ENCODE data around the gene SCG3. TPM values are rescaled to one million over a fixed set of nuclear protein-coding genes. Genes with fewer than 3 reads are reported as not detected.

The SCG3 gene
- total RNA-seq, 1 donor from 2014 or later, result not detected

- CTCF ChIA-PET, result no interaction called here
- Mint-ChIP-seq H3K4me3 (no peak overlapping the region), H3K9me3 (no peaks in the 10 kb centered on the region), H3K27ac (no peak overlapping the region), H3K4me1 (peaks cover 5% of the 10 kb centered on the region), H3K36me3 (ENCODE audit: low read depth) (no peaks in the 10 kb centered on the region), H3K27me3 (no peaks in the 10 kb centered on the region)
- ATAC-seq (ENCODE audit: low read depth) (no peak), DNase-seq (no peak)
- no peak for TF ChIP-seq CTCF (IDR thresholded peaks at IDR 0.05)
- POLR2A ChIA-PET, result no interaction called here
- intact Hi-C loops (cut with micrococcal nuclease), result no loop called here
Observed at GRCh38 chr15:51759557-51760070, 78.3 kb downstream of the SCG3 start.

GRCh38 chr15:51760805-51761204, 79.5 kb downstream of the SCG3 start:
- no peak for TF ChIP-seq CTCF (IDR thresholded peaks at IDR 0.05)
- ATAC-seq (ENCODE audit: low read depth), result no peak
- no peak for DNase-seq
- intact Hi-C loops (cut with micrococcal nuclease), result no loop called here
- Mint-ChIP-seq H3K9me3 (no peaks in the 10 kb centered on the region), H3K36me3 (ENCODE audit: low read depth) (no peaks in the 10 kb centered on the region), H3K4me3 (no peak overlapping the region), H3K27ac (no peak overlapping the region), H3K4me1 (peaks cover 5% of the 10 kb centered on the region), H3K27me3 (no peaks in the 10 kb centered on the region)
- ChIA-PET POLR2A (interaction anchor here (1.4 kb wide), 1 partner anchor 23 kb away, joined by 3 read pairs; the partner anchor contains the start of gene LYSMD2), CTCF (interaction anchor here (0.8 to 2.5 kb wide), 2 partner anchors 16 to 111 kb away, joined by 3 to 13 read pairs; no protein-coding TSS in a partner anchor)

- TF ChIP-seq CTCF (IDR thresholded peaks at IDR 0.05), result no peak
- H3K9me3 Mint-ChIP-seq, result no peaks in the 10 kb centered on the region
- H3K4me1 Mint-ChIP-seq, result peaks cover 13% of the 10 kb centered on the region
- no peak overlapping the region for H3K4me3 Mint-ChIP-seq
- ChIA-PET POLR2A (no interaction called here), CTCF (interaction anchor here (2.3 kb wide), 1 partner anchor 11 kb away, joined by 11 read pairs; no protein-coding TSS in a partner anchor)
- no peak for DNase-seq
- H3K27ac Mint-ChIP-seq, result no peak overlapping the region
- ATAC-seq (ENCODE audit: low read depth), result no peak
- no peaks in the 10 kb centered on the region for H3K27me3 Mint-ChIP-seq
- peaks cover 26% of the 10 kb centered on the region for H3K36me3 Mint-ChIP-seq (ENCODE audit: low read depth)
- intact Hi-C loops (cut with micrococcal nuclease), result no loop called here
Observed at GRCh38 chr15:51765751-51766150, 84.4 kb downstream of the SCG3 start.

- CTCF ChIA-PET, result interaction anchor here (2.0 to 2.3 kb wide), 3 partner anchors 8 to 116 kb away, joined by 5 to 14 read pairs (median 11); no protein-coding TSS in a partner anchor
- Mint-ChIP-seq H3K4me3 (no peak overlapping the region), H3K4me1 (peaks cover 10% of the 10 kb centered on the region), H3K27ac (no peak overlapping the region), H3K36me3 (ENCODE audit: low read depth) (peaks cover 29% of the 10 kb centered on the region), H3K9me3 (no peaks in the 10 kb centered on the region), H3K27me3 (no peaks in the 10 kb centered on the region)
- no peak for TF ChIP-seq CTCF (IDR thresholded peaks at IDR 0.05)
- intact Hi-C loops (cut with micrococcal nuclease), result no loop called here
- POLR2A ChIA-PET, result no interaction called here
- ATAC-seq (ENCODE audit: low read depth) (no peak), DNase-seq (no peak)
Observed at GRCh38 chr15:51766341-51766740, 85.0 kb downstream of the SCG3 start.

GRCh38 chr15:51768018-51768417, 86.7 kb downstream of the SCG3 start:
- no peak for TF ChIP-seq CTCF (IDR thresholded peaks at IDR 0.05)
- Mint-ChIP-seq H3K9me3 (no peaks in the 10 kb centered on the region), H3K27me3 (no peaks in the 10 kb centered on the region), H3K4me3 (no peak overlapping the region), H3K27ac (peak overlapping the region; percentile 77), H3K4me1 (peaks cover 10% of the 10 kb centered on the region), H3K36me3 (ENCODE audit: low read depth) (peaks cover 41% of the 10 kb centered on the region)
- no peak for DNase-seq
- POLR2A ChIA-PET, result interaction anchor here (1.0 to 1.4 kb wide), 3 partner anchors 31 to 36 kb away, joined by 3 to 11 read pairs (median 7); partner anchors contain the start of gene LYSMD2
- CTCF ChIA-PET, result interaction anchor here (1.7 to 2.3 kb wide), 3 partner anchors 9 to 118 kb away, joined by 5 to 14 read pairs (median 13); no protein-coding TSS in a partner anchor
- intact Hi-C loops (cut with micrococcal nuclease), result no loop called here
- peak; percentile 58 for ATAC-seq (ENCODE audit: low read depth)

Other genes with a start within 250 kb of the SCG3 start
- 5.3 and 6.1 TPM in 2 replicates for gene DMXL2, start 58.7 kb upstream of the SCG3 start, total RNA-seq
- gene LYSMD2, start 56.2 kb downstream of the SCG3 start, total RNA-seq, result 41.8 and 48.6 TPM in 2 replicates
- gene TMOD2, start 70.1 kb downstream of the SCG3 start, total RNA-seq, result 11.3 and 14.6 TPM in 2 replicates
- gene TMOD3, start 148.2 kb downstream of the SCG3 start, total RNA-seq, result 39.0 and 47.0 TPM in 2 replicates

All from activated B cell treated with CpG ODN at 0.5 μM for 24 hours (primary cell).